Measurements from ENCODE around the gene DYNLL2. TPM values are rescaled to one million over a fixed set of nuclear protein-coding genes. Genes with fewer than 3 reads are reported as not detected.

DYNLL2 gene
- polyA plus RNA-seq, 1 donor from 2014 or later = 66.7 TPM

- no peaks in the 10 kb centered on the region for H3K79me2 ChIP-seq (replicated peaks; ENCODE audit: insufficient read depth, low read length)
- no peak overlapping the region for H2AFZ ChIP-seq (ENCODE audit: low read depth, low read length)
- H3K4me3 ChIP-seq (ENCODE audit: low read length) = no peak overlapping the region
- no peaks in the 10 kb centered on the region for H4K20me1 ChIP-seq (ENCODE audit: insufficient read depth)
- no peaks in the 10 kb centered on the region for H3K9me2 ChIP-seq (ENCODE audit: insufficient read depth, low read length)
- H3K4me2 ChIP-seq (ENCODE audit: low read length) = no peak overlapping the region
- no peak overlapping the region for H3K9ac ChIP-seq (ENCODE audit: low read length)
- H3F3A ChIP-seq (ENCODE audit: insufficient read depth, low read length, poor library complexity, severe bottlenecking) = no peaks in the 10 kb centered on the region
- H3K9me3 ChIP-seq (ENCODE audit: low read length) = no peaks in the 10 kb centered on the region
- no peaks in the 10 kb centered on the region for H3K36me3 ChIP-seq (ENCODE audit: insufficient read depth, low read length)
- H3K27ac ChIP-seq (ENCODE audit: low read length) = no peak overlapping the region
- H3K27me3 ChIP-seq (ENCODE audit: insufficient read depth, low read depth, low read length) = peaks cover 16% of the 10 kb centered on the region
- TF ChIP-seq MXI1 (conservative IDR thresholded peaks at IDR 0.05; ENCODE audit: poor library complexity, severe bottlenecking) (no peak), TAF1 (IDR thresholded peaks at IDR 0.05; ENCODE audit: low read depth) (no peak), SMC3 (conservative IDR thresholded peaks at IDR 0.05; ENCODE audit: poor library complexity) (no peak), RAD21 (conservative IDR thresholded peaks at IDR 0.05) (no peak), POLR2AphosphoS5 (IDR thresholded peaks at IDR 0.05) (no peak), REST (IDR thresholded peaks at IDR 0.05; ENCODE audit: borderline replicate concordance) (no peak), EP300 (conservative IDR thresholded peaks at IDR 0.05; ENCODE audit: poor library complexity, severe bottlenecking) (no peak), EZH2 (IDR thresholded peaks at IDR 0.05; ENCODE audit: borderline replicate concordance, insufficient read depth, low read length, poor library complexity, severe bottlenecking) (no peak)
- TF ChIP-seq, protein P1, sequence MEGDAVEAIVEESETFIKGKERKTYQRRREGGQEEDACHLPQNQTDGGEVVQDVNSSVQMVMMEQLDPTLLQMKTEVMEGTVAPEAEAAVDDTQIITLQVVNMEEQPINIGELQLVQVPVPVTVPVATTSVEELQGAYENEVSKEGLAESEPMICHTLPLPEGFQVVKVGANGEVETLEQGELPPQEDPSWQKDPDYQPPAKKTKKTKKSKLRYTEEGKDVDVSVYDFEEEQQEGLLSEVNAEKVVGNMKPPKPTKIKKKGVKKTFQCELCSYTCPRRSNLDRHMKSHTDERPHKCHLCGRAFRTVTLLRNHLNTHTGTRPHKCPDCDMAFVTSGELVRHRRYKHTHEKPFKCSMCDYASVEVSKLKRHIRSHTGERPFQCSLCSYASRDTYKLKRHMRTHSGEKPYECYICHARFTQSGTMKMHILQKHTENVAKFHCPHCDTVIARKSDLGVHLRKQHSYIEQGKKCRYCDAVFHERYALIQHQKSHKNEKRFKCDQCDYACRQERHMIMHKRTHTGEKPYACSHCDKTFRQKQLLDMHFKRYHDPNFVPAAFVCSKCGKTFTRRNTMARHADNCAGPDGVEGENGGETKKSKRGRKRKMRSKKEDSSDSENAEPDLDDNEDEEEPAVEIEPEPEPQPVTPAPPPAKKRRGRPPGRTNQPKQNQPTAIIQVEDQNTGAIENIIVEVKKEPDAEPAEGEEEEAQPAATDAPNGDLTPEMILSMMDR (IDR thresholded peaks at IDR 0.05; ENCODE audit: poor library complexity, severe bottlenecking) = no peak
Measured at GRCh38 chr17:58119491-58119890, 36.3 kb downstream of the DYNLL2 start.

DNA sequence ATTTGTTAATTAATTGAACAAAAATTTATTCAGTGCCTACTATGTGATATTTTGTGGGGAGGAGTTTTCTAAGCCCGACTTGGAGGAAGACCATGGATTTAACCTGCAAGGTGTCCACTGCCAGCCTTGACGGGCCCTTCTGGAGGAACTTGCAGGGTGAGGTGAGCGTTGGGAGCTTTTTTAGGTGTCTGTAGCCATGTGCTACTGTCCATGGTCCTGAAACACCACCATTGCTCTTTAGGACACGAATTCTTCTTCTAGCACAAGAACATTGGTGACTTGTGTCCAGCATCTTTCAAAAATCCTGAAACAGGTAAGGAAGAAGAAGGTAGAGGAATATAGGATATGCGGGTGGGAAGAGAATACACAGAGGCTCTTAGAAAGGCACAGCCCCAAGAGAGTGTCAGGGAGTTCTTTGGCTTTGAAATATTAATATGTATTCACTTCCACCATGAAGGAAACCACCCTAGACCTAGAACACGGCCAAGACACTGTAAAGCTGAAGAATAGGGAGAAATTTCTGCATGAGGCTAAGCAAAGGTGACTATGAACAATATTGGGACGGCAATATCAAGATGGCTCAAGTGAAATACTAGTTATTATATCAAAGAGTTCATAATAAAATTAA, 37.1 kb downstream of the DYNLL2 start:
- no peak overlapping the region for H3K9ac ChIP-seq (ENCODE audit: low read length)
- H2AFZ ChIP-seq (ENCODE audit: low read depth, low read length) = no peak overlapping the region
- H3K9me3 ChIP-seq (ENCODE audit: low read length) = no peaks in the 10 kb centered on the region
- no peak overlapping the region for H3K4me2 ChIP-seq (ENCODE audit: low read length)
- no peak overlapping the region for H3K4me3 ChIP-seq (ENCODE audit: low read length)
- TF ChIP-seq SMC3 (conservative IDR thresholded peaks at IDR 0.05; ENCODE audit: poor library complexity) (no peak), EZH2 (IDR thresholded peaks at IDR 0.05; ENCODE audit: borderline replicate concordance, insufficient read depth, low read length, poor library complexity, severe bottlenecking) (no peak)
- H3K27me3 ChIP-seq (ENCODE audit: insufficient read depth, low read depth, low read length) = peaks cover 16% of the 10 kb centered on the region
- H3K36me3 ChIP-seq (ENCODE audit: insufficient read depth, low read length) = no peaks in the 10 kb centered on the region
- H3F3A ChIP-seq (ENCODE audit: insufficient read depth, low read length, poor library complexity, severe bottlenecking) = no peaks in the 10 kb centered on the region
- no peaks in the 10 kb centered on the region for H3K79me2 ChIP-seq (replicated peaks; ENCODE audit: insufficient read depth, low read length)
- no peaks in the 10 kb centered on the region for H4K20me1 ChIP-seq (ENCODE audit: insufficient read depth)
- H3K9me2 ChIP-seq (ENCODE audit: insufficient read depth, low read length) = no peaks in the 10 kb centered on the region
- H3K27ac ChIP-seq (ENCODE audit: low read length) = no peak overlapping the region

All from neural cell (in vitro differentiated cells).